ENCODE results near the gene ITPRIPL2.

GRCh38 chr16:19132255-19132654, 18.5 kb downstream of the ITPRIPL2 start:
- TF ChIP-seq ZNF704 (CRISPR knock-in tag; IDR thresholded peaks at IDR 0.05; ENCODE audit: borderline replicate concordance): no peak
- no peak for TF ChIP-seq KLF9 (CRISPR knock-in tag; IDR thresholded peaks at IDR 0.05; ENCODE audit: low read depth)

Data from HepG2 (cell line).